ENCODE results near the gene DHRSX. TPM values are rescaled to one million over a fixed set of nuclear protein-coding genes. Genes with fewer than 3 reads are reported as not detected.
A peak's percentile ranks its signal among the peaks of the same experiment; 100 is the strongest.

Gene DHRSX
- total and polyA plus RNA-seq, 9 of the 15 experiments (the other 6 are each of a cell fraction or from before 2014, with no cell fraction given): 0.59 to 11.0 (median 6.2) TPM

- TF ChIP-seq ZFP36 (IDR thresholded peaks at IDR 0.05; ENCODE audit: low read depth, low read length, partially characterized antibody) (no peak), ZNF668 (CRISPR knock-in tag; IDR thresholded peaks at IDR 0.05) (peak; percentile 87; the same call in 1 of the 2 replicates), TAL1 (IDR thresholded peaks at IDR 0.05) (peak; percentile 54), XRCC3 (IDR thresholded peaks at IDR 0.05) (no peak), MLLT1 (IDR thresholded peaks at IDR 0.05) (no peak), PHB (CRISPR knock-in tag; IDR thresholded peaks at IDR 0.05) (0 out of 2 replicates have a peak, but pooled peaks have one; percentile 29), ETV5 (CRISPR knock-in tag; IDR thresholded peaks at IDR 0.05; ENCODE audit: low read depth) (no peak), ZKSCAN8 (CRISPR knock-in tag; IDR thresholded peaks at IDR 0.05) (peak; percentile 89), KLF6 (CRISPR knock-in tag; IDR thresholded peaks at IDR 0.05; ENCODE audit: borderline replicate concordance) (peak; percentile 96), STAT5B (CRISPR knock-in tag; IDR thresholded peaks at IDR 0.05) (peak; percentile 74; the same call in 1 of the 2 replicates), ZNF511 (CRISPR knock-in tag; IDR thresholded peaks at IDR 0.05) (no peak), ZBTB1 (CRISPR knock-in tag; IDR thresholded peaks at IDR 0.05; ENCODE audit: borderline replicate concordance, low read depth) (no peak)
- TF ChIP-seq, protein P1, sequence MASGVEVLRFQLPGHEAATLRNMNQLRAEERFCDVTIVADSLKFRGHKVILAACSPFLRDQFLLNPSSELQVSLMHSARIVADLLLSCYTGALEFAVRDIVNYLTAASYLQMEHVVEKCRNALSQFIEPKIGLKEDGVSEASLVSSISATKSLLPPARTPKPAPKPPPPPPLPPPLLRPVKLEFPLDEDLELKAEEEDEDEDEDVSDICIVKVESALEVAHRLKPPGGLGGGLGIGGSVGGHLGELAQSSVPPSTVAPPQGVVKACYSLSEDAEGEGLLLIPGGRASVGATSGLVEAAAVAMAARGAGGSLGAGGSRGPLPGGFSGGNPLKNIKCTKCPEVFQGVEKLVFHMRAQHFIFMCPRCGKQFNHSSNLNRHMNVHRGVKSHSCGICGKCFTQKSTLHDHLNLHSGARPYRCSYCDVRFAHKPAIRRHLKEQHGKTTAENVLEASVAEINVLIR (CRISPR knock-in tag; IDR thresholded peaks at IDR 0.05): peak; percentile 77
- TF ChIP-seq, protein P2, sequence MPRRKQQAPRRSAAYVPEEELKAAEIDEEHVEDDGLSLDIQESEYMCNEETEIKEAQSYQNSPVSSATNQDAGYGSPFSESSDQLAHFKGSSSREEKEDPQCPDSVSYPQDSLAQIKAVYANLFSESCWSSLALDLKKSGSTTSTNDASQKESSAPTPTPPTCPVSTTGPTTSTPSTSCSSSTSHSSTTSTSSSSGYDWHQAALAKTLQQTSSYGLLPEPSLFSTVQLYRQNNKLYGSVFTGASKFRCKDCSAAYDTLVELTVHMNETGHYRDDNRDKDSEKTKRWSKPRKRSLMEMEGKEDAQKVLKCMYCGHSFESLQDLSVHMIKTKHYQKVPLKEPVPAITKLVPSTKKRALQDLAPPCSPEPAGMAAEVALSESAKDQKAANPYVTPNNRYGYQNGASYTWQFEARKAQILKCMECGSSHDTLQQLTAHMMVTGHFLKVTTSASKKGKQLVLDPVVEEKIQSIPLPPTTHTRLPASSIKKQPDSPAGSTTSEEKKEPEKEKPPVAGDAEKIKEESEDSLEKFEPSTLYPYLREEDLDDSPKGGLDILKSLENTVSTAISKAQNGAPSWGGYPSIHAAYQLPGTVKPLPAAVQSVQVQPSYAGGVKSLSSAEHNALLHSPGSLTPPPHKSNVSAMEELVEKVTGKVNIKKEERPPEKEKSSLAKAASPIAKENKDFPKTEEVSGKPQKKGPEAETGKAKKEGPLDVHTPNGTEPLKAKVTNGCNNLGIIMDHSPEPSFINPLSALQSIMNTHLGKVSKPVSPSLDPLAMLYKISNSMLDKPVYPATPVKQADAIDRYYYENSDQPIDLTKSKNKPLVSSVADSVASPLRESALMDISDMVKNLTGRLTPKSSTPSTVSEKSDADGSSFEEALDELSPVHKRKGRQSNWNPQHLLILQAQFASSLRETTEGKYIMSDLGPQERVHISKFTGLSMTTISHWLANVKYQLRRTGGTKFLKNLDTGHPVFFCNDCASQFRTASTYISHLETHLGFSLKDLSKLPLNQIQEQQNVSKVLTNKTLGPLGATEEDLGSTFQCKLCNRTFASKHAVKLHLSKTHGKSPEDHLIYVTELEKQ (CRISPR knock-in tag; IDR thresholded peaks at IDR 0.05): peak; percentile 90
- TF ChIP-seq, protein P3, sequence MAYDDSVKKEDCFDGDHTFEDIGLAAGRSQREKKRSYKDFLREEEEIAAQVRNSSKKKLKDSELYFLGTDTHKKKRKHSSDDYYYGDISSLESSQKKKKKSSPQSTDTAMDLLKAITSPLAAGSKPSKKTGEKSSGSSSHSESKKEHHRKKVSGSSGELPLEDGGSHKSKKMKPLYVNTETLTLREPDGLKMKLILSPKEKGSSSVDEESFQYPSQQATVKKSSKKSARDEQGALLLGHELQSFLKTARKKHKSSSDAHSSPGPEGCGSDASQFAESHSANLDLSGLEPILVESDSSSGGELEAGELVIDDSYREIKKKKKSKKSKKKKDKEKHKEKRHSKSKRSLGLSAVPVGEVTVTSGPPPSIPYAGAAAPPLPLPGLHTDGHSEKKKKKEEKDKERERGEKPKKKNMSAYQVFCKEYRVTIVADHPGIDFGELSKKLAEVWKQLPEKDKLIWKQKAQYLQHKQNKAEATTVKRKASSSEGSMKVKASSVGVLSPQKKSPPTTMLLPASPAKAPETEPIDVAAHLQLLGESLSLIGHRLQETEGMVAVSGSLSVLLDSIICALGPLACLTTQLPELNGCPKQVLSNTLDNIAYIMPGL (CRISPR knock-in tag; IDR thresholded peaks at IDR 0.05): no peak
Measured at GRCh38 chrX:2502668-2503519, 2.1 kb upstream of the DHRSX start (continued).
